Adrenal gland (tissue), 12 donors: ENCODE data around the gene APOA1. TPM values are rescaled to one million over a fixed set of nuclear protein-coding genes. Genes with fewer than 3 reads are reported as not detected.
A peak's percentile ranks its signal among the peaks of the same experiment; 100 is the strongest.

Experiments used
- DNase-seq, 7 donors: peaks; one replicate each; pipeline ENCODE4 v3.0.0-alpha.2; 2019 to 2020
- H3K27ac ChIP-seq, 5 donors: fragments of 200-600 bp; sonication (generic) in 4 of 5; 1 replicate in 3 of 5; 2 replicates in 2 of 5; pipeline versions ENCODE4 v1.5.1 to v1.8.0; 2016 to 2020; ENCODE audit warnings: mild to moderate bottlenecking in 1 of 5
- H3K27me3 ChIP-seq: fragments of 200-600 bp; 2 replicates; pipeline ENCODE4 v1.8.0; 2021
- H3K36me3 ChIP-seq, 2 donors: fragments of 200-600 bp; replicated peaks in 1 of 2; 1 replicate in 1 of 2; 2 replicates in 1 of 2; pipeline versions ENCODE4 v1.5.1 to v1.8.0; 2018 to 2022
- H3K4me1 ChIP-seq, 2 donors: fragments of 200-600 bp; replicated peaks in 1 of 2; 1 replicate in 1 of 2; 2 replicates in 1 of 2; pipeline versions ENCODE4 v1.5.1 to v1.8.0; 2018 to 2021
- H3K4me3 ChIP-seq, 4 donors: fragments of 200-600 bp; sonication (generic) in 3 of 4; one replicate each; pipeline ENCODE4 v1.5.1; 2016 to 2018
- H3K9me3 ChIP-seq, 3 donors: fragments of 200-600 bp; sonication (generic) in 1 of 3; replicated peaks in 1 of 3; 1 replicate in 2 of 3; 2 replicates in 1 of 3; pipeline versions ENCODE4 v1.5.1 to v1.8.0; 2016 to 2021
- CTCF ChIP-seq, 6 experiments: fragments of 450-650 bp in 4 of 6; fragments of 200-600 bp in 2 of 6; sonication (generic) in 1 of 6; IDR thresholded peaks; 1 replicate in 5 of 6; 2 replicates in 1 of 6; pipeline versions ENCODE4 v1.5.1 to v1.8.0; 2016 to 2021; ENCODE audit warnings: antibody characterized with exemption in 6 of 6, mild to moderate bottlenecking in 2 of 6, moderate library complexity in 1 of 6
- POLR2A ChIP-seq, 2 donors: fragments of 450-650 bp; IDR thresholded peaks; one replicate each; pipeline ENCODE4 v1.6.1; 2017; ENCODE audit warnings: antibody characterized with exemption in 2 of 2, mild to moderate bottlenecking in 2 of 2, moderate library complexity in 1 of 2
- WGBS, 4 donors: extraction: QIAGEN DNeasy Blood & Tissue Kit in 2 of 4; methylation state at CpG; one replicate each; pipeline versions ENCODE4 v1.1.5 to v1.1.7; 2013 to 2017; 5-methylcytosine and 5-hydroxymethylcytosine counted together
- intact Hi-C, 2 donors: fragments of 100-400 bp; cut with DNase I; formaldehyde crosslinking; loops; one replicate each; pipeline versions ENCODE4 v1.14.1 to v1.15.0; 2022 to 2023
- polyA plus RNA-seq, 3 donors: library from polyadenylated mRNA; stranded (reverse); fragments of 200-250 nt in 2 of 3; fragments of 350-450 nt in 1 of 3; fragmentation: Illumina TruSeq in 1 of 3; extraction: RNeasy Lipid Tissue Mini Kit (QIAGEN cat#74804) in 1 of 3; gene quantifications; one replicate each; pipeline ENCODE4 v1.2.3, GENCODE V29; 2013 to 2014
- total RNA-seq, 9 donors: library from RNA; depleted of rRNA in 4 of 9; stranded (reverse); fragments of >200 nt in 4 of 9; fragments of 120-200 nt in 1 of 9; fragmentation: NEBNext Ultra II Directional in 1 of 9; extraction: Animal tissue kit (Norgen Biotek cat#: 25700) in 1 of 9; gene quantifications; one replicate each; pipeline versions ENCODE4 v1.1.0 to v1.2.4, GENCODE V29; 2013 to 2023
- donor health status: healthy with polysubstance abuse.
- donor health status: Bipolar disorder and iron deficiency.
- donor health status: DM: yes; HTN: yes; CAD: no.
- donor health status: DM: no; HTN: no; CAD: no.
- donor health status: DM: no; HTN: no; CAD: no.
- donor health status: DM: yes; HTN: yes; CAD: no.

APOA1 gene
- total and polyA plus RNA-seq, 12 donors = 0.28 to 691 (median 2.6) TPM; not detected in 4

- WGBS, 4 donors = 63 to 69% (median 64%) methylated on average over 4 of the region's 4 CpGs
- H3K4me3 ChIP-seq = peak overlapping the region; percentile 1 to 97 (median 54)
- peak overlapping the region in 2 of 5 donors; percentile 83 for H3K27ac ChIP-seq
- peaks cover 0 to 28% of the 10 kb centered on the region in 2 donors for H3K36me3 ChIP-seq
- no peaks in the 10 kb centered on the region for H3K27me3 ChIP-seq
- no peak for TF ChIP-seq POLR2A (IDR thresholded peaks at IDR 0.05)
- no peak for TF ChIP-seq CTCF (IDR thresholded peaks at IDR 0.05)
- H3K9me3 ChIP-seq = no peaks in the 10 kb centered on the region
- no peak for DNase-seq
- H3K4me1 ChIP-seq = peaks cover 0 to 9% of the 10 kb centered on the region in 2 donors
- intact Hi-C loops = loop anchor here in 1 of 2 donors (10.0 kb wide), 1 partner anchor 436 kb away; no protein-coding TSS in a partner anchor
Measured at GRCh38 chr11:116788534-116788933, 48.9 kb downstream of the APOA1 start.

GRCh38 chr11:116787786-116788486 is 49.5 kb downstream of the APOA1 start, which contains the start of gene ZPR1:
Gene ZPR1 (minus strand): TSS chr11:116788023. CDS start chr11:116787990, 33 bp downstream.
- intact Hi-C loops = loop anchor here in 1 of 2 donors (10.0 kb wide), 1 partner anchor 437 kb away; no protein-coding TSS in a partner anchor
- 0 to 2% (median 1%) methylated on average over 28 to 56 of the region's 56 CpGs for WGBS, 4 donors

GRCh38 chr11:116787436-116787785 is 50.0 kb downstream of the APOA1 start:
- H3K27ac ChIP-seq = peak overlapping the region in 4 of 5 donors; percentile 61 to 83 (median 76)
- WGBS, 4 donors = 0 to 1% (median 0%) methylated on average over 11 to 15 of the region's 15 CpGs
- intact Hi-C loops = loop anchor here in 1 of 2 donors (10.0 kb wide), 1 partner anchor 437 kb away; no protein-coding TSS in a partner anchor
- H3K4me3 ChIP-seq = peak overlapping the region; percentile 30 to 97 (median 81)
- TF ChIP-seq CTCF (IDR thresholded peaks at IDR 0.05) = no peak
- TF ChIP-seq POLR2A (IDR thresholded peaks at IDR 0.05) = no peak
- H3K9me3 ChIP-seq = no peaks in the 10 kb centered on the region
- DNase-seq = peak in 1 of 7 donors; percentile 13
- H3K36me3 ChIP-seq = peaks cover 0 to 39% of the 10 kb centered on the region in 2 donors
- H3K4me1 ChIP-seq = peaks cover 0 to 9% of the 10 kb centered on the region in 2 donors
- no peaks in the 10 kb centered on the region for H3K27me3 ChIP-seq

More at GRCh38 chr11:116787786-116788486, 49.5 kb downstream of the APOA1 start, which contains the start of gene ZPR1:
- H3K4me1 ChIP-seq = peaks cover 0 to 9% of the 10 kb centered on the region in 2 donors
- peaks cover 0 to 34% of the 10 kb centered on the region in 2 donors for H3K36me3 ChIP-seq
- H3K27me3 ChIP-seq = no peaks in the 10 kb centered on the region
- H3K27ac ChIP-seq = peak within 1 kb of the TSS; percentile 41 to 83 (median 68)
- H3K9me3 ChIP-seq = no peaks in the 10 kb centered on the region
- peak; percentile 76 to 89 (median 79) for DNase-seq
- H3K4me3 ChIP-seq = peak within 1 kb of the TSS; percentile 30 to 97 (median 81)
- TF ChIP-seq POLR2A (IDR thresholded peaks at IDR 0.05) = peak in 1 of 2 donors; percentile 48
- peak in 3 of 6 experiments; percentile 13 to 25 (median 20) for TF ChIP-seq CTCF (IDR thresholded peaks at IDR 0.05)

GRCh38 chr11:116786966-116787365 is 50.5 kb downstream of the APOA1 start:
- 60 to 68% (median 64%) methylated on average over 5 of the region's 5 CpGs for WGBS, 4 donors
- Histone ChIP-seq H3K27me3 (no peaks in the 10 kb centered on the region), H3K4me1 (peaks cover 0 to 9% of the 10 kb centered on the region in 2 donors), H3K36me3 (peaks cover 0 to 43% of the 10 kb centered on the region in 2 donors), H3K4me3 (peak overlapping the region in 3 of 4 donors; percentile 30 to 97 (median 77)), H3K27ac (no peak overlapping the region), H3K9me3 (no peaks in the 10 kb centered on the region)
- intact Hi-C loops = loop anchor here in 1 of 2 donors (10.0 kb wide), 1 partner anchor 438 kb away; no protein-coding TSS in a partner anchor
- TF ChIP-seq CTCF (IDR thresholded peaks at IDR 0.05) = no peak
- no peak for TF ChIP-seq POLR2A (IDR thresholded peaks at IDR 0.05)
- DNase-seq = no peak
